ENCODE data around the gene TLR5. TPM values are rescaled to one million over a fixed set of nuclear protein-coding genes. Genes with fewer than 3 reads are reported as not detected.

TLR5 gene
- total and polyA plus RNA-seq, 2 experiments from 2014 or later = 2.0 to 2.1 TPM

- DNase-seq (ENCODE audit: low read depth in 1 of 2, low spot score in 1 of 2) = no peak
- H3K4me3 ChIP-seq = peak overlapping the region; percentile 31
- H3K27ac ChIP-seq = peak overlapping the region; percentile 91
- H3K9me3 ChIP-seq (ENCODE audit: low read depth) = no peaks in the 10 kb centered on the region
- TF ChIP-seq CTCF (IDR thresholded peaks at IDR 0.05; ENCODE audit: low read depth, low read length) = no peak
- H3K36me3 ChIP-seq = no peaks in the 10 kb centered on the region
- peaks cover 26% of the 10 kb centered on the region for H3K4me1 ChIP-seq (ENCODE audit: low read depth)
- no peaks in the 10 kb centered on the region for H3K27me3 ChIP-seq
These were observed 779 bp downstream of the TLR5 start for GRCh38 chr1:223142269-223142668.

- Histone ChIP-seq H3K27me3 (no peaks in the 10 kb centered on the region), H3K27ac (no peak overlapping the region), H3K4me1 (ENCODE audit: low read depth) (peaks cover 26% of the 10 kb centered on the region), H3K36me3 (no peaks in the 10 kb centered on the region), H3K4me3 (no peak overlapping the region), H3K9me3 (ENCODE audit: low read depth) (no peaks in the 10 kb centered on the region)
- no peak for TF ChIP-seq CTCF (IDR thresholded peaks at IDR 0.05; ENCODE audit: low read depth, low read length)
- DNase-seq (ENCODE audit: low read depth in 1 of 2, low spot score in 1 of 2) = peak in 1 of 2 donors; percentile 13
These were observed 2.2 kb downstream of the TLR5 start for GRCh38 chr1:223140611-223141405.

- no peaks in the 10 kb centered on the region for H3K36me3 ChIP-seq
- TF ChIP-seq CTCF (IDR thresholded peaks at IDR 0.05; ENCODE audit: low read depth, low read length) = no peak
- peaks cover 16% of the 10 kb centered on the region for H3K27me3 ChIP-seq
- no peak overlapping the region for H3K27ac ChIP-seq
- H3K4me1 ChIP-seq (ENCODE audit: low read depth) = peaks cover 6% of the 10 kb centered on the region
- DNase-seq (ENCODE audit: low read depth in 1 of 2, low spot score in 1 of 2) = peak in 1 of 2 donors; percentile 90
- no peak overlapping the region for H3K4me3 ChIP-seq
- H3K9me3 ChIP-seq (ENCODE audit: low read depth) = no peaks in the 10 kb centered on the region
These were observed 5.5 kb downstream of the TLR5 start for GRCh38 chr1:223137455-223138085.

GRCh38 chr1:223136086-223136485 lies 7.0 kb downstream of the TLR5 start:
- DNase-seq (ENCODE audit: low read depth in 1 of 2, low spot score in 1 of 2) = peak in 1 of 2 donors; percentile 24

More at GRCh38 chr1:223136086-223136485, 7.0 kb downstream of the TLR5 start:
- no peaks in the 10 kb centered on the region for H3K9me3 ChIP-seq (ENCODE audit: low read depth)
- no peak overlapping the region for H3K4me3 ChIP-seq
- H3K27ac ChIP-seq = no peak overlapping the region
- H3K4me1 ChIP-seq (ENCODE audit: low read depth) = no peaks in the 10 kb centered on the region
- H3K27me3 ChIP-seq = peaks cover 22% of the 10 kb centered on the region
- no peaks in the 10 kb centered on the region for H3K36me3 ChIP-seq
- no peak for TF ChIP-seq CTCF (IDR thresholded peaks at IDR 0.05; ENCODE audit: low read depth, low read length)
